WTC11 (cell line): ENCODE data around the gene WWOX. TPM values are rescaled to one million over a fixed set of nuclear protein-coding genes. Genes with fewer than 3 reads are reported as not detected.

Source experiments
- ATAC-seq: fragments of 200-7000 bp; cut with Tn5 transposase; 2 replicates; pipeline ENCODE4 v1.10.0; 2021; ENCODE audit warnings: mild to moderate bottlenecking, moderate library complexity
- CTCF ChIA-PET: fragments of 300-600 bp; sonication (Branson Sonifier 250); formaldehyde crosslinking; loops from one replicate; lab custom pipeline; 2021; ENCODE audit warnings: antibody characterized with exemption; lab: Charles Lee
- POLR2A ChIA-PET: fragments of 350-600 bp; sonication (Branson Sonifier 250); formaldehyde crosslinking; loops from one replicate; lab custom pipeline; 2021; ENCODE audit warnings: antibody characterized with exemption; lab: Charles Lee
- DNase-seq: peaks from one replicate; pipeline ENCODE4 v3.0.0; 2021; ENCODE audit warnings: low spot score
- H3K27ac Mint-ChIP-seq: 2 replicates; pipeline ENCODE4 v1.8.0; 2021; ENCODE audit warnings: mixed read lengths
- H3K27me3 Mint-ChIP-seq: 2 replicates; pipeline ENCODE4 v1.8.0; 2021; ENCODE audit warnings: low read depth, mild to moderate bottlenecking, moderate library complexity, mixed read lengths
- H3K36me3 Mint-ChIP-seq: 2 replicates; pipeline ENCODE4 v1.8.0; 2021; ENCODE audit warnings: mixed read lengths
- H3K4me1 Mint-ChIP-seq: 2 replicates; pipeline ENCODE4 v1.8.0; 2022; ENCODE audit warnings: mixed read lengths
- H3K4me3 Mint-ChIP-seq: 2 replicates; pipeline ENCODE4 v1.8.0; 2021; ENCODE audit warnings: mild to moderate bottlenecking, moderate library complexity, mixed read lengths
- H3K9me3 Mint-ChIP-seq: 2 replicates; pipeline ENCODE4 v1.8.0; 2021; ENCODE audit warnings: mixed read lengths
- FOXK1 ChIP-seq: sonication (generic); formaldehyde crosslinking; IDR thresholded peaks from 2 replicates; pipeline ENCODE4 v1.8.0; 2022; ENCODE audit warnings: mild to moderate bottlenecking, moderate library complexity, missing genetic modification reagents
- FOXP1 ChIP-seq: sonication (generic); formaldehyde crosslinking; IDR thresholded peaks from 2 replicates; pipeline ENCODE4 v1.8.0; 2022; ENCODE audit warnings: missing genetic modification reagents, mild to moderate bottlenecking, moderate library complexity, borderline replicate concordance
- GTF2I ChIP-seq: fragments of 250-450 bp; sonication (Bioruptor Pico); conservative IDR thresholded peaks from 2 replicates; pipeline ENCODE4 v1.4.0; 2021; ENCODE audit warnings: mild to moderate bottlenecking
- MYBL2 ChIP-seq: sonication (generic); formaldehyde crosslinking; IDR thresholded peaks from 2 replicates; pipeline ENCODE4 v1.8.1; 2023; ENCODE audit warnings: mild to moderate bottlenecking, moderate library complexity, missing genetic modification reagents
- NFE2L1 ChIP-seq: sonication (generic); formaldehyde crosslinking; IDR thresholded peaks from 2 replicates; pipeline ENCODE4 v1.8.1; 2023; ENCODE audit warnings: missing genetic modification reagents
- NR2C2 ChIP-seq: sonication (generic); formaldehyde crosslinking; IDR thresholded peaks from 2 replicates; pipeline ENCODE4 v1.8.0; 2022; ENCODE audit warnings: mild to moderate bottlenecking, missing genetic modification reagents
- OVOL2 ChIP-seq: fragments of 250-450 bp; sonication (Bioruptor Pico); IDR thresholded peaks from 2 replicates; pipeline ENCODE4 v1.9.0; 2021; ENCODE audit warnings: mild to moderate bottlenecking, borderline replicate concordance
- RELA ChIP-seq: sonication (generic); formaldehyde crosslinking; IDR thresholded peaks from 2 replicates; pipeline ENCODE4 v1.8.1; 2022; ENCODE audit warnings: missing genetic modification reagents, mild to moderate bottlenecking, borderline replicate concordance
- RORB ChIP-seq: fragments of 250-450 bp; sonication (Bioruptor Pico); IDR thresholded peaks from 2 replicates; pipeline ENCODE4 v1.9.0; 2021; ENCODE audit warnings: mild to moderate bottlenecking
- TCF7 ChIP-seq: sonication (generic); formaldehyde crosslinking; IDR thresholded peaks from 2 replicates; pipeline ENCODE4 v1.8.0; 2022; ENCODE audit warnings: mild to moderate bottlenecking, low read depth, missing genetic modification reagents, moderate library complexity
- TEAD1 ChIP-seq: sonication (generic); formaldehyde crosslinking; IDR thresholded peaks from 2 replicates; pipeline ENCODE4 v1.8.0; 2022; ENCODE audit warnings: mild to moderate bottlenecking, missing genetic modification reagents
- ZNF219 ChIP-seq: sonication (generic); formaldehyde crosslinking; IDR thresholded peaks from 2 replicates; pipeline ENCODE4 v1.8.0; 2023; ENCODE audit warnings: missing genetic modification reagents, mild to moderate bottlenecking, borderline replicate concordance
- ZNF263 ChIP-seq: sonication (generic); formaldehyde crosslinking; IDR thresholded peaks from 2 replicates; pipeline ENCODE4 v1.8.1; 2022; ENCODE audit warnings: low read depth, mild to moderate bottlenecking, moderate library complexity, missing genetic modification reagents
- total RNA-seq: library from RNA; stranded (reverse); gene quantifications from 3 replicates; pipeline ENCODE4 v1.2.3, GENCODE V29; 2021
- TF ChIP-seq, protein P1 (sequence below): sonication (generic); formaldehyde crosslinking; IDR thresholded peaks from 2 replicates; pipeline ENCODE4 v1.8.1; 2023; ENCODE audit warnings: mild to moderate bottlenecking, missing genetic modification reagents, moderate library complexity
- TF ChIP-seq, protein P2 (sequence below): sonication (generic); formaldehyde crosslinking; IDR thresholded peaks from 2 replicates; pipeline ENCODE4 v1.8.0; 2022; ENCODE audit warnings: mild to moderate bottlenecking, missing genetic modification reagents
- TF ChIP-seq, protein P3 (sequence below): sonication (generic); formaldehyde crosslinking; IDR thresholded peaks from 2 replicates; pipeline ENCODE4 v1.8.1; 2022; ENCODE audit warnings: low read depth, mild to moderate bottlenecking, moderate library complexity, missing genetic modification reagents, borderline replicate concordance
- TF ChIP-seq, protein P4 (sequence below): sonication (generic); formaldehyde crosslinking; IDR thresholded peaks from 2 replicates; pipeline ENCODE4 v1.8.0; 2022; ENCODE audit warnings: mild to moderate bottlenecking, missing genetic modification reagents
- TF ChIP-seq, protein P5 (sequence below): sonication (generic); formaldehyde crosslinking; IDR thresholded peaks from 2 replicates; pipeline ENCODE4 v1.8.0; 2023; ENCODE audit warnings: missing genetic modification reagents, mild to moderate bottlenecking, borderline replicate concordance
- TF ChIP-seq, protein P6 (sequence below): sonication (generic); formaldehyde crosslinking; IDR thresholded peaks from 2 replicates; pipeline ENCODE4 v1.8.1; 2023; ENCODE audit warnings: mild to moderate bottlenecking, missing genetic modification reagents, moderate library complexity
- TF ChIP-seq, protein P7 (sequence below): sonication (generic); formaldehyde crosslinking; IDR thresholded peaks from 2 replicates; pipeline ENCODE4 v1.8.0; 2023; ENCODE audit warnings: missing genetic modification reagents
- TF ChIP-seq, protein P8 (sequence below): fragments of 250-450 bp; sonication (Bioruptor Pico); conservative IDR thresholded peaks from 2 replicates; pipeline ENCODE4 v1.9.0; 2021; ENCODE audit warnings: mild to moderate bottlenecking

WWOX gene
- total RNA-seq, 1 experiment from 2014 or later = 15.7 TPM

DNA sequence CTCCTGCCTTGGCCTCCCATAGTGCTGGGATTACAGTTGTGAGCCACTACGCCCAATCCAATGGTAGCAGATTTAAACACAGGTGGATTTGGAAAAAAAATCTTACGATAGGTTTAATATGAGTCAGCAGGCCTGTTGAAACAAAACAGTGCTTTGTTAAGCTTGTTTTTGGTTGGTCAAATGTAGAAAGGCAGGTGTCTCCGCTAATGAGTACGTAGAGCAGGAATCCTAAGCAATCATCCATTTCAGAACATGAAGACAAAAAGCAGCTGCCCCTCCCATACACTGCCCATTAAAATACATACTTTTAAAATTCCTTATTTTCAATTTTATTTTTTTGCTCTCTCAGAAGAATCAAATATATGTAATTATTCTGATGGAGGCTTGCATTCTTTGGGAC is 1.9 kb upstream of the WWOX start:
- H3K27me3 Mint-ChIP-seq = peaks cover 55% of the 10 kb centered on the region
- no peaks in the 10 kb centered on the region for H3K36me3 Mint-ChIP-seq
- ChIA-PET CTCF (interaction anchor here (1.0 kb wide), 1 partner anchor 95 kb away, joined by 5 read pairs; no protein-coding TSS in a partner anchor), POLR2A (no interaction called here)
- no peak overlapping the region for H3K27ac Mint-ChIP-seq
- ATAC-seq (no peak), DNase-seq (no peak)
- TF ChIP-seq, protein P1, sequence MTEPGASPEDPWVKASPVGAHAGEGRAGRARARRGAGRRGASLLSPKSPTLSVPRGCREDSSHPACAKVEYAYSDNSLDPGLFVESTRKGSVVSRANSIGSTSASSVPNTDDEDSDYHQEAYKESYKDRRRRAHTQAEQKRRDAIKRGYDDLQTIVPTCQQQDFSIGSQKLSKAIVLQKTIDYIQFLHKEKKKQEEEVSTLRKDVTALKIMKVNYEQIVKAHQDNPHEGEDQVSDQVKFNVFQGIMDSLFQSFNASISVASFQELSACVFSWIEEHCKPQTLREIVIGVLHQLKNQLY (CRISPR knock-in tag) = no peak
- TF ChIP-seq, protein P2, sequence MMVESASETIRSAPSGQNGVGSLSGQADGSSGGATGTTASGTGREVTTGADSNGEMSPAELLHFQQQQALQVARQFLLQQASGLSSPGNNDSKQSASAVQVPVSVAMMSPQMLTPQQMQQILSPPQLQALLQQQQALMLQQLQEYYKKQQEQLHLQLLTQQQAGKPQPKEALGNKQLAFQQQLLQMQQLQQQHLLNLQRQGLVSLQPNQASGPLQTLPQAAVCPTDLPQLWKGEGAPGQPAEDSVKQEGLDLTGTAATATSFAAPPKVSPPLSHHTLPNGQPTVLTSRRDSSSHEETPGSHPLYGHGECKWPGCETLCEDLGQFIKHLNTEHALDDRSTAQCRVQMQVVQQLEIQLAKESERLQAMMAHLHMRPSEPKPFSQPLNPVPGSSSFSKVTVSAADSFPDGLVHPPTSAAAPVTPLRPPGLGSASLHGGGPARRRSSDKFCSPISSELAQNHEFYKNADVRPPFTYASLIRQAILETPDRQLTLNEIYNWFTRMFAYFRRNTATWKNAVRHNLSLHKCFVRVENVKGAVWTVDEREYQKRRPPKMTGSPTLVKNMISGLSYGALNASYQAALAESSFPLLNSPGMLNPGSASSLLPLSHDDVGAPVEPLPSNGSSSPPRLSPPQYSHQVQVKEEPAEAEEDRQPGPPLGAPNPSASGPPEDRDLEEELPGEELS (CRISPR knock-in tag) = no peak
- no peak for TF ChIP-seq ZNF263 (CRISPR knock-in tag)
- TF ChIP-seq, protein P3, sequence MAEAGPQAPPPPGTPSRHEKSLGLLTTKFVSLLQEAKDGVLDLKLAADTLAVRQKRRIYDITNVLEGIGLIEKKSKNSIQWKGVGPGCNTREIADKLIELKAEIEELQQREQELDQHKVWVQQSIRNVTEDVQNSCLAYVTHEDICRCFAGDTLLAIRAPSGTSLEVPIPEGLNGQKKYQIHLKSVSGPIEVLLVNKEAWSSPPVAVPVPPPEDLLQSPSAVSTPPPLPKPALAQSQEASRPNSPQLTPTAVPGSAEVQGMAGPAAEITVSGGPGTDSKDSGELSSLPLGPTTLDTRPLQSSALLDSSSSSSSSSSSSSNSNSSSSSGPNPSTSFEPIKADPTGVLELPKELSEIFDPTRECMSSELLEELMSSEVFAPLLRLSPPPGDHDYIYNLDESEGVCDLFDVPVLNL (CRISPR knock-in tag) = no peak
- no peak for TF ChIP-seq TCF7
- TF ChIP-seq NFE2L1 = no peak
- TF ChIP-seq, protein P4, sequence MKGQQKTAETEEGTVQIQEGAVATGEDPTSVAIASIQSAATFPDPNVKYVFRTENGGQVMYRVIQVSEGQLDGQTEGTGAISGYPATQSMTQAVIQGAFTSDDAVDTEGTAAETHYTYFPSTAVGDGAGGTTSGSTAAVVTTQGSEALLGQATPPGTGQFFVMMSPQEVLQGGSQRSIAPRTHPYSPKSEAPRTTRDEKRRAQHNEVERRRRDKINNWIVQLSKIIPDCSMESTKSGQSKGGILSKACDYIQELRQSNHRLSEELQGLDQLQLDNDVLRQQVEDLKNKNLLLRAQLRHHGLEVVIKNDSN (CRISPR knock-in tag) = no peak
- TF ChIP-seq, protein P5, sequence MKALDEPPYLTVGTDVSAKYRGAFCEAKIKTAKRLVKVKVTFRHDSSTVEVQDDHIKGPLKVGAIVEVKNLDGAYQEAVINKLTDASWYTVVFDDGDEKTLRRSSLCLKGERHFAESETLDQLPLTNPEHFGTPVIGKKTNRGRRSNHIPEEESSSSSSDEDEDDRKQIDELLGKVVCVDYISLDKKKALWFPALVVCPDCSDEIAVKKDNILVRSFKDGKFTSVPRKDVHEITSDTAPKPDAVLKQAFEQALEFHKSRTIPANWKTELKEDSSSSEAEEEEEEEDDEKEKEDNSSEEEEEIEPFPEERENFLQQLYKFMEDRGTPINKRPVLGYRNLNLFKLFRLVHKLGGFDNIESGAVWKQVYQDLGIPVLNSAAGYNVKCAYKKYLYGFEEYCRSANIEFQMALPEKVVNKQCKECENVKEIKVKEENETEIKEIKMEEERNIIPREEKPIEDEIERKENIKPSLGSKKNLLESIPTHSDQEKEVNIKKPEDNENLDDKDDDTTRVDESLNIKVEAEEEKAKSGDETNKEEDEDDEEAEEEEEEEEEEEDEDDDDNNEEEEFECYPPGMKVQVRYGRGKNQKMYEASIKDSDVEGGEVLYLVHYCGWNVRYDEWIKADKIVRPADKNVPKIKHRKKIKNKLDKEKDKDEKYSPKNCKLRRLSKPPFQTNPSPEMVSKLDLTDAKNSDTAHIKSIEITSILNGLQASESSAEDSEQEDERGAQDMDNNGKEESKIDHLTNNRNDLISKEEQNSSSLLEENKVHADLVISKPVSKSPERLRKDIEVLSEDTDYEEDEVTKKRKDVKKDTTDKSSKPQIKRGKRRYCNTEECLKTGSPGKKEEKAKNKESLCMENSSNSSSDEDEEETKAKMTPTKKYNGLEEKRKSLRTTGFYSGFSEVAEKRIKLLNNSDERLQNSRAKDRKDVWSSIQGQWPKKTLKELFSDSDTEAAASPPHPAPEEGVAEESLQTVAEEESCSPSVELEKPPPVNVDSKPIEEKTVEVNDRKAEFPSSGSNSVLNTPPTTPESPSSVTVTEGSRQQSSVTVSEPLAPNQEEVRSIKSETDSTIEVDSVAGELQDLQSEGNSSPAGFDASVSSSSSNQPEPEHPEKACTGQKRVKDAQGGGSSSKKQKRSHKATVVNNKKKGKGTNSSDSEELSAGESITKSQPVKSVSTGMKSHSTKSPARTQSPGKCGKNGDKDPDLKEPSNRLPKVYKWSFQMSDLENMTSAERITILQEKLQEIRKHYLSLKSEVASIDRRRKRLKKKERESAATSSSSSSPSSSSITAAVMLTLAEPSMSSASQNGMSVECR (CRISPR knock-in tag) = no peak
- H3K4me1 Mint-ChIP-seq = peaks cover 14% of the 10 kb centered on the region
- H3K4me3 Mint-ChIP-seq = no peak overlapping the region
- H3K9me3 Mint-ChIP-seq = peaks cover 5% of the 10 kb centered on the region

DNA sequence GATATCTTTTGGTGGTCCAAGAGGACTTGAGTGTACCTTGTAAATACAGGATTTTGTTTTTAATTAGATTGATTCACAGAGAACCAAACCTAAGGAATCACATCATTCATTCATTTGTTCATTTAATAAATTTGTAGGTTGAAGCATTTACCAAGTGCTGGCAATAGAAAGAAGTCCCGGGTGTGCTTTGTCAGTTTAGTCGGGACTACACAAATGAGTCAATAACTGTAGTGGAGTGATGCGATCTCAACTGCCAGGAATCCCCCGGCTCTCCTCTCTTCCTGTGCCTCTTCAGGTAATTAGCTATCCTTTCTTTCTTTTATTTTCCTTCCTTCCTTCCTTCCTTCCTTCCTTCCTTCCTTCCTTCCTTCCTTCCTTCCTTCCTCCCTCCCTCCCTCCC is 1.4 kb upstream of the WWOX start:
- DNase-seq (no peak), ATAC-seq (no peak)
- H3K4me3 Mint-ChIP-seq = no peak overlapping the region
- no peak overlapping the region for H3K27ac Mint-ChIP-seq
- ChIA-PET CTCF (interaction anchor here (0.9 kb wide), 1 partner anchor 95 kb away, joined by 5 read pairs; no protein-coding TSS in a partner anchor), POLR2A (no interaction called here)
- H3K36me3 Mint-ChIP-seq = no peaks in the 10 kb centered on the region
- H3K27me3 Mint-ChIP-seq = peaks cover 52% of the 10 kb centered on the region
- H3K9me3 Mint-ChIP-seq = peaks cover 5% of the 10 kb centered on the region
- H3K4me1 Mint-ChIP-seq = peaks cover 14% of the 10 kb centered on the region
- TF ChIP-seq RELA (CRISPR knock-in tag) (no peak), FOXP1 (no peak), NR2C2 (CRISPR knock-in tag) (no peak), TEAD1 (CRISPR knock-in tag) (no peak), GTF2I (CRISPR knock-in tag) (no peak), RORB (CRISPR knock-in tag) (no peak), ZNF219 (CRISPR knock-in tag) (no peak), OVOL2 (no peak), FOXK1 (CRISPR knock-in tag) (no peak), MYBL2 (CRISPR knock-in tag) (no peak)
- TF ChIP-seq, protein P6, sequence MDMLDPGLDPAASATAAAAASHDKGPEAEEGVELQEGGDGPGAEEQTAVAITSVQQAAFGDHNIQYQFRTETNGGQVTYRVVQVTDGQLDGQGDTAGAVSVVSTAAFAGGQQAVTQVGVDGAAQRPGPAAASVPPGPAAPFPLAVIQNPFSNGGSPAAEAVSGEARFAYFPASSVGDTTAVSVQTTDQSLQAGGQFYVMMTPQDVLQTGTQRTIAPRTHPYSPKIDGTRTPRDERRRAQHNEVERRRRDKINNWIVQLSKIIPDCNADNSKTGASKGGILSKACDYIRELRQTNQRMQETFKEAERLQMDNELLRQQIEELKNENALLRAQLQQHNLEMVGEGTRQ (CRISPR knock-in tag) = no peak
- TF ChIP-seq, protein P7, sequence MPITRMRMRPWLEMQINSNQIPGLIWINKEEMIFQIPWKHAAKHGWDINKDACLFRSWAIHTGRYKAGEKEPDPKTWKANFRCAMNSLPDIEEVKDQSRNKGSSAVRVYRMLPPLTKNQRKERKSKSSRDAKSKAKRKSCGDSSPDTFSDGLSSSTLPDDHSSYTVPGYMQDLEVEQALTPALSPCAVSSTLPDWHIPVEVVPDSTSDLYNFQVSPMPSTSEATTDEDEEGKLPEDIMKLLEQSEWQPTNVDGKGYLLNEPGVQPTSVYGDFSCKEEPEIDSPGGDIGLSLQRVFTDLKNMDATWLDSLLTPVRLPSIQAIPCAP = no peak
- TF ChIP-seq, protein P3 (CRISPR knock-in tag) = no peak
- TF ChIP-seq, protein P8, sequence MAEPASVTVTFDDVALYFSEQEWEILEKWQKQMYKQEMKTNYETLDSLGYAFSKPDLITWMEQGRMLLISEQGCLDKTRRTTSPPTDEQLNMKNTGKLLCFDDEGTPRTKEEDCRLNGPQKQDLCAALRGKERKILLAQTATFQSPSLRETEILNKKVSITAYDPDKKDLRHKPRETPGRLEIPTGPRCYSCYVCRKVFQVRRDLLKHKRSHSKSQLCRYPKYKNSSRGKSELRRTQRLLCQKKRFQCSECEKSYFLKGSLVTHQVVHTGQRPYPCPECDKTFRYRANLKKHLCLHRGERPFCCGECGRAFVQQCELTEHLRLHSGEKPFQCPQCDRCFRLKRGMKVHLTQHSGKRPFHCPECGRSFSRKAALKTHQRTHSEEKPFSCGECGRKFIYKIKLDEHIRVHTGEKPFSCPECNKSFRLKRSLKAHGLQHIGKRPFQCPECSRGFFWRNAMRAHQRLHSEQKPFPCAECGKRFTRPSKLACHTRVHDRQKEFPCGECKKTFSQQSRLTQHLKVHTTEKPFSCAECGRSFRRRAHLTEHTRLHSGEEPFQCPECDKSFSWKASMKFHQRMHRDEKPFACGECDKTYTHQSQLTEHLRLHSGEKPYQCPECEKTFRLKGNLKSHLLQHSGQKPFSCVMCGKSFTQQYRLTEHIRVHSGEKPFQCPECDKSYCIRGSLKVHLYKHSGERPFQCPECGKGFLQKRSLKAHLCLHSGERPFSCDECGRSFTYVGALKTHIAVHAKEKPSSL (CRISPR knock-in tag) = no peak
